Psoas muscle (tissue), 8 donors: ENCODE measurements around the gene MGA. TPM values are rescaled to one million over a fixed set of nuclear protein-coding genes. Genes with fewer than 3 reads are reported as not detected.

Source experiments
- ATAC-seq, 4 donors: fragments of 200-7000 bp; cut with Tn5 transposase; one replicate each; pipeline ENCODE4 v1.9.1; 2020; ENCODE audit warnings: moderate library complexity in 3 of 4, mild to moderate bottlenecking in 2 of 4
- DNase-seq, 2 donors: peaks; one replicate each; pipeline ENCODE4 v3.0.0-alpha.2; 2020
- H3K27ac ChIP-seq: fragments of 200-600 bp; one replicate; pipeline ENCODE4 v1.8.0; 2022
- H3K27me3 ChIP-seq, 3 donors: fragments of 200-600 bp in 1 of 3; one replicate each; pipeline versions ENCODE4 v1.6.1 to v1.8.0; 2013 to 2022; ENCODE audit warnings: low read length in 2 of 3, mild to moderate bottlenecking in 2 of 3, moderate library complexity in 1 of 3; ENCODE audit not compliant: insufficient read depth in 3 of 3
- H3K36me3 ChIP-seq, 2 donors: fragments of 200-600 bp in 1 of 2; one replicate each; pipeline versions ENCODE4 v1.6.1 to v1.8.0; 2013 to 2022; ENCODE audit warnings: low read depth in 1 of 2, mild to moderate bottlenecking in 1 of 2, moderate library complexity in 1 of 2; ENCODE audit not compliant: insufficient read depth in 1 of 2
- H3K4me1 ChIP-seq: fragments of 200-600 bp; one replicate; pipeline ENCODE4 v1.8.0; 2022
- H3K4me3 ChIP-seq: fragments of 200-600 bp; one replicate; pipeline ENCODE4 v1.8.0; 2022; ENCODE audit warnings: mild to moderate bottlenecking
- H3K9me3 ChIP-seq: fragments of 200-600 bp; one replicate; pipeline ENCODE4 v1.8.0; 2022
- WGBS, 3 donors: extraction: QIAGEN DNeasy Blood & Tissue Kit; methylation state at CpG; one replicate each; pipeline versions ENCODE4 v1.1.6 to v1.1.7; 2013; 5-methylcytosine and 5-hydroxymethylcytosine counted together
- intact Hi-C, 2 donors: fragments of 100-400 bp; cut with DNase I; formaldehyde crosslinking; loops; one replicate each; pipeline versions ENCODE4 v1.11.0 to v1.14.2; 2022
- polyA plus RNA-seq, 3 donors: library from polyadenylated mRNA; stranded (reverse); fragments of 200-250 nt; gene quantifications; one replicate each; pipeline ENCODE4 v1.2.3, GENCODE V29; 2013
- total RNA-seq, 4 donors: library from RNA; stranded (reverse); fragmentation: NEBNext Ultra II Directional in 2 of 4; extraction: Animal tissue kit (Norgen Biotek cat#: 25700) in 2 of 4; gene quantifications; one replicate each; pipeline versions ENCODE4 v1.2.1 to v1.2.4, GENCODE V29; 2021 to 2023
- TF ChIP-seq, protein P1 (sequence below): fragments of 200-600 bp; IDR thresholded peaks from one replicate; pipeline ENCODE4 v1.8.0; 2022; ENCODE audit warnings: antibody characterized with exemption
- donor health status: healthy with polysubstance abuse.
- donor health status: DM: no; HTN: no; CAD: no; lungs with moderate emphysema.
- donor health status: Bipolar disorder and iron deficiency.
- donor health status: healthy.
- donor health status: DM: yes; HTN: yes; CAD: no.
- donor health status: DM: no; HTN: no; CAD: no.
- donor health status: DM: no; HTN: no; CAD: no.
- donor health status: DM: yes; HTN: yes; CAD: no.

The MGA gene
- total and polyA plus RNA-seq, 7 donors = 2.6 to 25.8 (median 13.1) TPM

GRCh38 chr15:41819455-41820050, 159.3 kb downstream of the MGA start:
- Histone ChIP-seq H3K9me3 (no peaks in the 10 kb centered on the region), H3K27me3 (no peaks in the 10 kb centered on the region), H3K4me3 (no peak overlapping the region), H3K4me1 (no peaks in the 10 kb centered on the region), H3K27ac (no peak overlapping the region), H3K36me3 (peaks cover 2 to 98% of the 10 kb centered on the region in 2 donors)
- TF ChIP-seq, protein P1, sequence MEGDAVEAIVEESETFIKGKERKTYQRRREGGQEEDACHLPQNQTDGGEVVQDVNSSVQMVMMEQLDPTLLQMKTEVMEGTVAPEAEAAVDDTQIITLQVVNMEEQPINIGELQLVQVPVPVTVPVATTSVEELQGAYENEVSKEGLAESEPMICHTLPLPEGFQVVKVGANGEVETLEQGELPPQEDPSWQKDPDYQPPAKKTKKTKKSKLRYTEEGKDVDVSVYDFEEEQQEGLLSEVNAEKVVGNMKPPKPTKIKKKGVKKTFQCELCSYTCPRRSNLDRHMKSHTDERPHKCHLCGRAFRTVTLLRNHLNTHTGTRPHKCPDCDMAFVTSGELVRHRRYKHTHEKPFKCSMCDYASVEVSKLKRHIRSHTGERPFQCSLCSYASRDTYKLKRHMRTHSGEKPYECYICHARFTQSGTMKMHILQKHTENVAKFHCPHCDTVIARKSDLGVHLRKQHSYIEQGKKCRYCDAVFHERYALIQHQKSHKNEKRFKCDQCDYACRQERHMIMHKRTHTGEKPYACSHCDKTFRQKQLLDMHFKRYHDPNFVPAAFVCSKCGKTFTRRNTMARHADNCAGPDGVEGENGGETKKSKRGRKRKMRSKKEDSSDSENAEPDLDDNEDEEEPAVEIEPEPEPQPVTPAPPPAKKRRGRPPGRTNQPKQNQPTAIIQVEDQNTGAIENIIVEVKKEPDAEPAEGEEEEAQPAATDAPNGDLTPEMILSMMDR = no peak
- ATAC-seq (no peak), DNase-seq (no peak)
- intact Hi-C loops = loop anchor here in 1 of 2 donors (5.0 kb wide), 1 partner anchor 217 kb away; no protein-coding TSS in a partner anchor
- 92 to 94% (median 92%) methylated on average over 9 of the region's 9 CpGs for WGBS, 3 donors

GRCh38 chr15:41820791-41821423, 160.7 kb downstream of the MGA start:
- WGBS, 3 donors = 39 to 51% (median 49%) methylated on average over 4 to 6 of the region's 6 CpGs
- ATAC-seq = peak in 1 of 4 donors; percentile 34
- H3K27me3 ChIP-seq = no peaks in the 10 kb centered on the region
- peak in 1 of 2 donors; percentile 54 for DNase-seq
- no peak overlapping the region for H3K4me3 ChIP-seq
- intact Hi-C loops = no loop called here
- no peak overlapping the region for H3K27ac ChIP-seq
- H3K4me1 ChIP-seq = no peaks in the 10 kb centered on the region
- H3K9me3 ChIP-seq = no peaks in the 10 kb centered on the region
- H3K36me3 ChIP-seq = peaks cover 0 to 95% of the 10 kb centered on the region in 2 donors
- TF ChIP-seq, protein P1 = no peak

DNA sequence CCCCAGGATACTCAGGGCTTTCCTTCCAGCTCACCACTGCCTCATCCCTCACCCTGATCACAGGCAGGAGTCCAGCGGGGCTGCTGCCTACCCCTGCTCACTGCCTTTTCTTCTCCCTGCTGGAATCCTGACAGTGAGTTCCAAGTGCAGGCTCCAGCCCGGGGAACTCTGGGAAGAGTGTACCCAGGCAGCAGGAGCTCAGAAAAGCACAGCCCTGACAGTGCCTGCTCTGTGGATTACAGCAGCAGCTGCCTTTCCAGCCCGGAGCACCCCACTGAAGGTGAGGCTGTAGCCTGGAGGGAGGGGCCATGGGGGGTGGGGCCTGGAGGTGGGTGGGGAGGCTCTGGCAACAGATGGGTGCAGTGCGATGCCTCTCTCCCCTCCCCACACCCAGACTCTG, 161.6 kb downstream of the MGA start:
- peaks cover 0 to 86% of the 10 kb centered on the region in 2 donors for H3K36me3 ChIP-seq
- H3K27ac ChIP-seq = no peak overlapping the region
- DNase-seq (no peak), ATAC-seq (no peak)
- WGBS, 3 donors = 80 to 83% (median 82%) methylated on average over 4 of the region's 4 CpGs
- TF ChIP-seq, protein P1 = no peak
- H3K4me3 ChIP-seq = no peak overlapping the region
- H3K4me1 ChIP-seq = no peaks in the 10 kb centered on the region
- no peaks in the 10 kb centered on the region for H3K27me3 ChIP-seq
- intact Hi-C loops = no loop called here
- no peaks in the 10 kb centered on the region for H3K9me3 ChIP-seq

DNA sequence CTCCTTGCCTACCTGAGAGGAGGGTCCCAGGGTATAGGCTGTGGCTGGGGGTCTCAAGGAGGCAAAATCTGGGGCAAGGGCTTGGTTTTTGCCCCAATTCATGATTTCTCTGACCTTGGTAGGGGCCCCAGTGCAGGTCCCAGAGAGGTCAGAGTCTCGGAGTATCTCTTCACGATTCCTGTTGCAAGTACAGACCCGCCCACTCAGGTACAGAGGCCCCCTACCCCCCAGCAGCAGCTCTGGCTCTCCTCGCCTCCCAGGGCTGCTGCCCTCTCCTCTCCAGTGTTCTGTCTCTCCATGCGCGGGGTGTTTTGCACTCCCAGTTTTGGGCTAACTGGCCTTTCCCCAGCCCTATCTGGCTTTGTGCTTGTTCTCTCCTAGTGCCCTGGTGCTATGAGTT, 162.3 kb downstream of the MGA start:
- H3K27ac ChIP-seq = no peak overlapping the region
- intact Hi-C loops = no loop called here
- TF ChIP-seq, protein P1 = no peak
- peaks cover 0 to 80% of the 10 kb centered on the region in 2 donors for H3K36me3 ChIP-seq
- no peaks in the 10 kb centered on the region for H3K9me3 ChIP-seq
- H3K4me3 ChIP-seq = no peak overlapping the region
- peaks cover 3% of the 10 kb centered on the region for H3K4me1 ChIP-seq
- 93 to 98% (median 96%) methylated on average over 6 of the region's 6 CpGs for WGBS, 3 donors
- H3K27me3 ChIP-seq = no peaks in the 10 kb centered on the region
- DNase-seq (no peak), ATAC-seq (no peak)

Other genes starting within 250 kb of the MGA start
- 10 to 100 TPM; 27.0 to 40.3 (median 32.2) TPM for gene RTF1, start 243.3 kb upstream of the MGA start, total RNA-seq
- gene RTF1, start 243.3 kb upstream of the MGA start, polyA plus RNA-seq = 10 to 100 TPM; 12.2 to 28.4 (median 15.1) TPM
- 1 to 10 TPM in 1 of 4 donors, under 1 TPM in 2, not detected in 1; 0.23 to 1.3 (median 0.89) TPM for gene ITPKA, start 166.5 kb upstream of the MGA start, total RNA-seq
- 1 to 10 TPM in 1 of 3 donors, under 1 TPM in 2; 0.04 to 1.7 (median 0.68) TPM for gene ITPKA, start 166.5 kb upstream of the MGA start, polyA plus RNA-seq
- 1 to 10 TPM in 1 of 4 donors, under 1 TPM in 3; 0.13 to 1.1 (median 0.18) TPM for gene LTK, start 146.6 kb upstream of the MGA start, total RNA-seq
- under 1 TPM in 2 of 3 donors, not detected in 1; 0.05 to 0.12 TPM for gene LTK, start 146.6 kb upstream of the MGA start, polyA plus RNA-seq
- 10 to 100 TPM; 36.9 to 43.7 (median 40.9) TPM for gene RPAP1, start 116.1 kb upstream of the MGA start, total RNA-seq
- gene RPAP1, start 116.1 kb upstream of the MGA start, polyA plus RNA-seq = 10 to 100 TPM; 16.6 to 33.8 (median 31.7) TPM
- gene TYRO3, start 101.2 kb upstream of the MGA start, total RNA-seq = 1 to 10 TPM; 1.6 to 5.6 (median 2.4) TPM
- gene TYRO3, start 101.2 kb upstream of the MGA start, polyA plus RNA-seq = 1 to 10 TPM; 4.6 to 5.8 (median 4.8) TPM
- 10 to 100 TPM in 1 of 4 donors, 1 to 10 TPM in 3; 7.1 to 10.3 (median 8.1) TPM for gene MAPKBP1, start 114.1 kb downstream of the MGA start, total RNA-seq
- 1 to 10 TPM; 2.4 to 5.3 (median 2.9) TPM for gene MAPKBP1, start 114.1 kb downstream of the MGA start, polyA plus RNA-seq
- 1 to 10 TPM; 5.8 to 8.0 (median 6.7) TPM for gene JMJD7, start 167.7 kb downstream of the MGA start, total RNA-seq
- gene JMJD7, start 167.7 kb downstream of the MGA start, polyA plus RNA-seq = 1 to 10 TPM; 4.4 to 6.4 (median 4.6) TPM
- gene PLA2G4B, start 178.4 kb downstream of the MGA start, total RNA-seq = 1 to 10 TPM; 1.2 to 4.3 (median 1.7) TPM
- gene PLA2G4B, start 178.4 kb downstream of the MGA start, polyA plus RNA-seq = 1 to 10 TPM; 1.1 to 2.2 (median 1.4) TPM
- gene SPTBN5, start 233.6 kb downstream of the MGA start, total RNA-seq = under 1 TPM; 0.15 to 0.47 (median 0.29) TPM
- under 1 TPM; 0.10 to 0.29 (median 0.13) TPM for gene SPTBN5, start 233.6 kb downstream of the MGA start, polyA plus RNA-seq